ENCODE measurements around the gene PGA4.

GRCh38 chr11:61259363-61259762 lies 37.2 kb downstream of the PGA4 start:
- TF ChIP-seq CTCF (IDR thresholded peaks at IDR 0.05; ENCODE audit: extremely low read depth in 1 of 2, insufficient read depth in 1 of 2, low read depth in 1 of 2, low read length in 2 of 2), result no peak
- TF ChIP-seq POLR2A (IDR thresholded peaks at IDR 0.05; ENCODE audit: low read depth, low read length), result no peak
- no peak for TF ChIP-seq EZH2 (IDR thresholded peaks at IDR 0.05; ENCODE audit: borderline replicate concordance, low read depth, low read length, severe bottlenecking)

Data from endothelial cell of umbilical vein (primary cell).